ENCODE measurements around the gene DLG2.
A peak's percentile ranks its signal among the peaks of the same experiment; 100 is the strongest.

Gene DLG2

GRCh38 chr11:85590848-85591483 is 36.2 kb downstream of the DLG2 start:
- Histone ChIP-seq H3K4me3 (replicated peaks; ENCODE audit: insufficient read depth, low read length) (no peak overlapping the region), H3K27me3 (ENCODE audit: insufficient read depth, poor library complexity, severe bottlenecking) (no peaks in the 10 kb centered on the region), H3K27ac (replicated peaks) (no peak overlapping the region)
- no peak for DNase-seq (ENCODE audit: low read depth in 1 of 2, low spot score in 1 of 2)
- TF ChIP-seq POLR2AphosphoS5 (IDR thresholded peaks at IDR 0.05; ENCODE audit: low read depth) = no peak
- TF ChIP-seq GABPA (IDR thresholded peaks at IDR 0.05; ENCODE audit: low read depth) = no peak
- no peak for TF ChIP-seq CTCF (IDR thresholded peaks at IDR 0.05; ENCODE audit: insufficient read depth, low read length)
- TF ChIP-seq SPI1 (IDR thresholded peaks at IDR 0.05; ENCODE audit: borderline replicate concordance, low read depth) = no peak
- TF ChIP-seq REST (IDR thresholded peaks at IDR 0.05; ENCODE audit: insufficient replicate concordance, low read depth) = no peak

DNA sequence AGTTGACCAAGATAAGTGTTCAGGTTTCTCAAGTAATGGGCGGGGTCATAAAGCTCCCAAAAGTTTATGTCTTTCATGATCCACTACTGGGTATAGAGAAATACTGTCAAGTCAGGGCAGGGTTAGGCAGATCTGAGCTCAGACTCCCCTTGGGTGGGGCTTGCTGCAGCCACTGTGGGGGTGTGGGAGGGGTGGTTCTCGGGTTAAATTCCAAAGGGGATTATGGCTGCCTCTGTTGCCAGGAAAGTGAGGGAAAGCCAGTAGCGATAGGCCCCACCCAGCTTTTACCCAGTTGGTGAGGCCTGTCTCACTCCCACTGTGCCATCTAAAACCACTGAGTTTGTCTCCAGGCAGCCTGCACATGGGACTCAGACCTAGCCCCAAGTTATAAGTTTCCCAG is 37.8 kb downstream of the DLG2 start:
- Histone ChIP-seq H3K27ac (replicated peaks) (no peak overlapping the region), H3K4me3 (replicated peaks; ENCODE audit: insufficient read depth, low read length) (no peak overlapping the region), H3K27me3 (ENCODE audit: insufficient read depth, poor library complexity, severe bottlenecking) (no peaks in the 10 kb centered on the region)
- no peak for DNase-seq (ENCODE audit: low read depth in 1 of 2, low spot score in 1 of 2)
- TF ChIP-seq REST (IDR thresholded peaks at IDR 0.05; ENCODE audit: insufficient replicate concordance, low read depth) (no peak), POLR2AphosphoS5 (IDR thresholded peaks at IDR 0.05; ENCODE audit: low read depth) (no peak), SPI1 (IDR thresholded peaks at IDR 0.05; ENCODE audit: borderline replicate concordance, low read depth) (no peak), GABPA (IDR thresholded peaks at IDR 0.05; ENCODE audit: low read depth) (no peak), CTCF (IDR thresholded peaks at IDR 0.05; ENCODE audit: insufficient read depth, low read length) (no peak)

- Histone ChIP-seq H3K4me3 (replicated peaks; ENCODE audit: insufficient read depth, low read length) (no peak overlapping the region), H3K27me3 (ENCODE audit: insufficient read depth, poor library complexity, severe bottlenecking) (no peaks in the 10 kb centered on the region), H3K27ac (replicated peaks) (no peak overlapping the region)
- DNase-seq (ENCODE audit: low read depth in 1 of 2, low spot score in 1 of 2) = no peak
- TF ChIP-seq GABPA (IDR thresholded peaks at IDR 0.05; ENCODE audit: low read depth) (no peak), SPI1 (IDR thresholded peaks at IDR 0.05; ENCODE audit: borderline replicate concordance, low read depth) (peak; percentile 28; the same call in 1 of the 2 replicates)
These were observed 45.0 kb downstream of the DLG2 start for GRCh38 chr11:85582111-85582510.

DNA sequence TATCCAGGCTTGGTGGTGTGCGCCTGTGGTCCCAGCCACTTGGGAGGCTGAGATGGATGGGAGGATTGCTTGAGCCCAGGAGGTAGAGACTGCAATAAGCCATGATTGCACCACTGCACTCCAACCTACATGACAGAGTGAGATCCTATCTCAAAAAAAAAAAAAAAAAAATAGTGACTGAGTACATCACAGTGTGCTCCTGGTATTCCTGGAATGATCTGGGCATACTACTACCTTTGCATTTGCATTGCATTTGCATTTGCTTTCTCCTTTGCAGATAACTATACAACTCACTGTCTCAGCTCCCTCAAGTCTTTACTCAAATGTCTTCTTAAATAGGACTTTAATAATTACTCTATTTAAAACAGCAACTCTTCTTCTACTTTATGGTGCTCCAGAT is 51.8 kb downstream of the DLG2 start:
- no peak for DNase-seq (ENCODE audit: low read depth in 1 of 2, low spot score in 1 of 2)
- TF ChIP-seq POLR2AphosphoS5 (IDR thresholded peaks at IDR 0.05; ENCODE audit: low read depth) = no peak
- TF ChIP-seq REST (IDR thresholded peaks at IDR 0.05; ENCODE audit: insufficient replicate concordance, low read depth) = no peak
- no peak for TF ChIP-seq CTCF (IDR thresholded peaks at IDR 0.05; ENCODE audit: insufficient read depth, low read length)
- TF ChIP-seq GABPA (IDR thresholded peaks at IDR 0.05; ENCODE audit: low read depth) = no peak
- no peak for TF ChIP-seq SPI1 (IDR thresholded peaks at IDR 0.05; ENCODE audit: borderline replicate concordance, low read depth)
- H3K27ac ChIP-seq (replicated peaks) = no peak overlapping the region
- H3K27me3 ChIP-seq (ENCODE audit: insufficient read depth, poor library complexity, severe bottlenecking) = no peaks in the 10 kb centered on the region
- H3K4me3 ChIP-seq (replicated peaks; ENCODE audit: insufficient read depth, low read length) = no peak overlapping the region
